Ishikawa (cell line): Measurements from ENCODE around the gene RPN1.

ENCODE experiments used
- CEBPB ChIP-seq: IDR thresholded peaks from 2 replicates; pipeline ENCODE4 v1.6.1; 2012
- EGR1 ChIP-seq: IDR thresholded peaks from 2 replicates; pipeline ENCODE4 v1.6.1; 2012
- EP300 ChIP-seq: IDR thresholded peaks from 2 replicates; pipeline ENCODE4 v1.6.1; 2012; ENCODE audit warnings: borderline replicate concordance
- RAD21 ChIP-seq: IDR thresholded peaks from 2 replicates; pipeline ENCODE4 v1.6.1; 2012; ENCODE audit warnings: low read depth
- TAF1 ChIP-seq: IDR thresholded peaks from 2 replicates; pipeline ENCODE4 v1.6.1; 2012; ENCODE audit warnings: low read depth, mild to moderate bottlenecking
- YY1 ChIP-seq: IDR thresholded peaks from 2 replicates; pipeline ENCODE4 v1.6.1; 2012; ENCODE audit warnings: low read depth

Gene RPN1

DNA sequence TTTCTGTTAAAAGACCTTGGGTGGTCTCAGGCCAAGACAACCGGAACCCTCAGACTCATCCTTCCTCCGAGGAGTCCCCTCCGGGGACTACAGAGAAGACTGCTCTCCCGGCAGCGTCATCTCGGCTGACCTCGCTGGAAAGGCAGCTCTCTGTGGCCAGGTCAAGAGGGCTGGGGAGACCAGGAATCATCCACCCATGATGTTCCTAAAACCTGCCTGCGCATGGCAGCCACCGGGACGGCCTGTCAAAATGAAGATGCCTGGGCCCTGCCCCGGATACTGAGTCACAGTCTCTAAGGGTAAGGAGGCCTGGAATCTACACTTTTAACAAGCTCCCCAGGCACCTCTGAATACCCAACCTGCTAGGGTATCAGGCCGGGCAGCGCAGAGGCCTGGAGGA is 78.6 kb downstream of the RPN1 start:
- TF ChIP-seq RAD21 (no peak), EGR1 (no peak), EP300 (no peak), TAF1 (no peak), YY1 (no peak), CEBPB (no peak)
